ENCODE results near the gene PTPRG. TPM values are rescaled to one million over a fixed set of nuclear protein-coding genes. Genes with fewer than 3 reads are reported as not detected.

PTPRG gene
- total RNA-seq, 1 donor from 2014 or later, result 0.22 TPM

GRCh38 chr3:61657689-61658088 is 96.3 kb downstream of the PTPRG start:
- Mint-ChIP-seq H3K4me1 (no peaks in the 10 kb centered on the region), H3K4me3 (no peak overlapping the region), H3K9me3 (no peaks in the 10 kb centered on the region), H3K27me3 (no peaks in the 10 kb centered on the region), H3K36me3 (ENCODE audit: low read depth) (no peaks in the 10 kb centered on the region), H3K27ac (no peak overlapping the region)
- no peak for TF ChIP-seq CTCF (IDR thresholded peaks at IDR 0.05)
- intact Hi-C loops (cut with micrococcal nuclease), result no loop called here
- ATAC-seq (ENCODE audit: low read depth) (no peak), DNase-seq (no peak)
- ChIA-PET POLR2A (no interaction called here), CTCF (no interaction called here)

- TF ChIP-seq CTCF (IDR thresholded peaks at IDR 0.05), result no peak
- ChIA-PET POLR2A (no interaction called here), CTCF (no interaction called here)
- Mint-ChIP-seq H3K27ac (no peak overlapping the region), H3K4me3 (no peak overlapping the region), H3K4me1 (no peaks in the 10 kb centered on the region), H3K27me3 (no peaks in the 10 kb centered on the region), H3K9me3 (no peaks in the 10 kb centered on the region), H3K36me3 (ENCODE audit: low read depth) (no peaks in the 10 kb centered on the region)
- intact Hi-C loops (cut with micrococcal nuclease), result no loop called here
- no peak for ATAC-seq (ENCODE audit: low read depth)
- DNase-seq, result no peak
Measured at GRCh38 chr3:61662861-61663260, 101.5 kb downstream of the PTPRG start.

- no peak for TF ChIP-seq CTCF (IDR thresholded peaks at IDR 0.05)
- no peaks in the 10 kb centered on the region for H3K36me3 Mint-ChIP-seq (ENCODE audit: low read depth)
- ChIA-PET CTCF (no interaction called here), POLR2A (no interaction called here)
- ATAC-seq (ENCODE audit: low read depth) (no peak), DNase-seq (no peak)
- H3K27ac Mint-ChIP-seq, result no peak overlapping the region
- no peak overlapping the region for H3K4me3 Mint-ChIP-seq
- no peaks in the 10 kb centered on the region for H3K4me1 Mint-ChIP-seq
- no peaks in the 10 kb centered on the region for H3K9me3 Mint-ChIP-seq
- intact Hi-C loops (cut with micrococcal nuclease), result no loop called here
- H3K27me3 Mint-ChIP-seq, result no peaks in the 10 kb centered on the region
Measured at GRCh38 chr3:61663356-61664104, 102.2 kb downstream of the PTPRG start.

- no peaks in the 10 kb centered on the region for H3K4me1 Mint-ChIP-seq
- no peak overlapping the region for H3K27ac Mint-ChIP-seq
- H3K4me3 Mint-ChIP-seq, result no peak overlapping the region
- ChIA-PET POLR2A (no interaction called here), CTCF (no interaction called here)
- no peak for TF ChIP-seq CTCF (IDR thresholded peaks at IDR 0.05)
- H3K27me3 Mint-ChIP-seq, result no peaks in the 10 kb centered on the region
- no peaks in the 10 kb centered on the region for H3K36me3 Mint-ChIP-seq (ENCODE audit: low read depth)
- ATAC-seq (ENCODE audit: low read depth) (no peak), DNase-seq (no peak)
- H3K9me3 Mint-ChIP-seq, result no peaks in the 10 kb centered on the region
- intact Hi-C loops (cut with micrococcal nuclease), result no loop called here
Measured at GRCh38 chr3:61664105-61664482, 102.7 kb downstream of the PTPRG start.

- no peaks in the 10 kb centered on the region for H3K9me3 Mint-ChIP-seq
- ATAC-seq (ENCODE audit: low read depth) (no peak), DNase-seq (no peak)
- no peak overlapping the region for H3K27ac Mint-ChIP-seq
- POLR2A ChIA-PET, result no interaction called here
- CTCF ChIA-PET, result no interaction called here
- no peaks in the 10 kb centered on the region for H3K36me3 Mint-ChIP-seq (ENCODE audit: low read depth)
- H3K4me1 Mint-ChIP-seq, result peaks cover 2% of the 10 kb centered on the region
- no peak overlapping the region for H3K4me3 Mint-ChIP-seq
- intact Hi-C loops (cut with micrococcal nuclease), result no loop called here
- TF ChIP-seq CTCF (IDR thresholded peaks at IDR 0.05), result no peak
- H3K27me3 Mint-ChIP-seq, result no peaks in the 10 kb centered on the region
Measured at GRCh38 chr3:61665121-61665520, 103.8 kb downstream of the PTPRG start.

Measured in activated B cell treated with CpG ODN at 0.5 μM for 24 hours (primary cell).